Right renal pelvis (tissue), 4 donors: ENCODE results near the gene TUBG1. TPM values are rescaled to one million over a fixed set of nuclear protein-coding genes. Genes with fewer than 3 reads are reported as not detected.

Experiments
- polyA plus RNA-seq, 4 donors: library from polyadenylated mRNA; unstranded; fragments of 120-200 nt; gene quantifications; one replicate each; pipeline ENCODE4 v1.2.1, GENCODE V29; 2013; ENCODE audit not compliant: insufficient read length in 4 of 4

The TUBG1 gene
- polyA plus RNA-seq, 4 donors = 55.8 to 66.1 (median 59.4) TPM

Other genes starting within 250 kb of the TUBG1 start
- 10 to 100 TPM; 59.8 to 63.4 (median 60.4) TPM for gene STAT3, start 221.2 kb upstream of the TUBG1 start, polyA plus RNA-seq
- gene CAVIN1, start 186.4 kb upstream of the TUBG1 start, polyA plus RNA-seq = 10 to 100 TPM; 64.8 to 82.0 (median 68.3) TPM
- gene ATP6V0A1, start 150.8 kb upstream of the TUBG1 start, polyA plus RNA-seq = 10 to 100 TPM; 43.1 to 58.2 (median 55.1) TPM
- gene NAGLU, start 73.4 kb upstream of the TUBG1 start, polyA plus RNA-seq = 10 to 100 TPM; 18.8 to 31.7 (median 24.2) TPM
- gene HSD17B1, start 56.8 kb upstream of the TUBG1 start, polyA plus RNA-seq = 1 to 10 TPM; 3.0 to 4.8 (median 3.4) TPM
- 10 to 100 TPM; 55.6 to 60.9 (median 57.1) TPM for gene COASY, start 47.5 kb upstream of the TUBG1 start, polyA plus RNA-seq
- gene MLX, start 42.6 kb upstream of the TUBG1 start, polyA plus RNA-seq = 10 to 100 TPM; 33.9 to 37.7 (median 34.6) TPM
- gene PSMC3IP, start 32.0 kb upstream of the TUBG1 start, polyA plus RNA-seq = 10 to 100 TPM; 16.7 to 17.9 (median 16.9) TPM
- gene RETREG3, start 309 bp upstream of the TUBG1 start, polyA plus RNA-seq = 10 to 100 TPM; 42.5 to 46.6 (median 44.4) TPM
- gene TUBG2, start 49.6 kb downstream of the TUBG1 start, polyA plus RNA-seq = 10 to 100 TPM; 21.6 to 28.1 (median 25.9) TPM
- 10 to 100 TPM; 13.5 to 19.4 (median 15.1) TPM for gene PLEKHH3, start 67.3 kb downstream of the TUBG1 start, polyA plus RNA-seq
- gene CCR10, start 72.2 kb downstream of the TUBG1 start, polyA plus RNA-seq = 1 to 10 TPM; 1.1 to 2.2 (median 1.3) TPM
- gene CNTNAP1, start 72.8 kb downstream of the TUBG1 start, polyA plus RNA-seq = 10 to 100 TPM in 1 of 4 donors, 1 to 10 TPM in 3; 8.4 to 10.1 (median 8.5) TPM
- gene EZH1, start 135.4 kb downstream of the TUBG1 start, polyA plus RNA-seq = 10 to 100 TPM; 37.0 to 50.2 (median 45.4) TPM
- 100 to 1,000 TPM; 104 to 113 (median 110) TPM for gene RAMP2, start 151.5 kb downstream of the TUBG1 start, polyA plus RNA-seq
- gene VPS25, start 163.8 kb downstream of the TUBG1 start, polyA plus RNA-seq = 10 to 100 TPM; 85.0 to 90.7 (median 88.9) TPM
- gene WNK4, start 170.9 kb downstream of the TUBG1 start, polyA plus RNA-seq = 10 to 100 TPM; 11.3 to 14.7 (median 12.2) TPM
- 100 to 1,000 TPM; 166 to 178 (median 172) TPM for gene COA3, start 189.0 kb downstream of the TUBG1 start, polyA plus RNA-seq
- gene CNTD1, start 189.2 kb downstream of the TUBG1 start, polyA plus RNA-seq = 1 to 10 TPM; 1.7 to 3.1 (median 2.0) TPM
- gene BECN1, start 214.6 kb downstream of the TUBG1 start, polyA plus RNA-seq = 10 to 100 TPM; 64.8 to 78.0 (median 69.2) TPM
- gene PSME3, start 223.7 kb downstream of the TUBG1 start, polyA plus RNA-seq = 100 to 1,000 TPM; 107 to 121 (median 119) TPM
- 1 to 10 TPM in 3 of 4 donors, under 1 TPM in 1; 0.83 to 1.2 (median 1.2) TPM for gene AOC2, start 234.9 kb downstream of the TUBG1 start, polyA plus RNA-seq
- 1 to 10 TPM; 5.3 to 7.5 (median 6.5) TPM for gene AOC3, start 241.5 kb downstream of the TUBG1 start, polyA plus RNA-seq